ENCODE data around the gene PRG2.

The PRG2 gene, protein sequence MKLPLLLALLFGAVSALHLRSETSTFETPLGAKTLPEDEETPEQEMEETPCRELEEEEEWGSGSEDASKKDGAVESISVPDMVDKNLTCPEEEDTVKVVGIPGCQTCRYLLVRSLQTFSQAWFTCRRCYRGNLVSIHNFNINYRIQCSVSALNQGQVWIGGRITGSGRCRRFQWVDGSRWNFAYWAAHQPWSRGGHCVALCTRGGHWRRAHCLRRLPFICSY

DNA sequence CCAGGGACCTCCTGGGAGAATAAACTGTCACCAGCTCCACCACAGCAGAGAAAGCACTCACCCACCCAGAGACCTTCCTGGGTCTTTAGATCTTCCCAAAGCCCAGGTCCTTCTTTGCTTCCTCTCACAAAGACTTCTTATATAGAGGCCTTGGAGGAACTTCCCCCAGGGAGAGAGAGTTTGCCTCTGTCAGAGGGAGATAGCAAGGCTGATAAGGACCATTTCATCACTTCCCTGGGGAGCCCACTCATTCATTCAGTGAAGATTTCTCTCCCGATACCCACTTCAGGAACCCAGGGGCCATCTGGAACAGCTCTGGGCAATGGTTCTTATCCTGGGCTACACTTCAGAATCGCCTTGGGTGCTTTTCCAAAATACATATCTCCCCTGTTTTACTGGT is at the start of gene PRG2:
TSS of gene PRG2 (minus strand) at position 116 of the 400 bp plus-strand sequence. CDS start 706 bp downstream, outside the sequence.
- no peak for TF ChIP-seq ZNF274 (IDR thresholded peaks at IDR 0.05; ENCODE audit: low read depth, low read length)
- H3K4me3 ChIP-seq (ENCODE audit: low read length) = no peak within 1 kb of the TSS

DNA sequence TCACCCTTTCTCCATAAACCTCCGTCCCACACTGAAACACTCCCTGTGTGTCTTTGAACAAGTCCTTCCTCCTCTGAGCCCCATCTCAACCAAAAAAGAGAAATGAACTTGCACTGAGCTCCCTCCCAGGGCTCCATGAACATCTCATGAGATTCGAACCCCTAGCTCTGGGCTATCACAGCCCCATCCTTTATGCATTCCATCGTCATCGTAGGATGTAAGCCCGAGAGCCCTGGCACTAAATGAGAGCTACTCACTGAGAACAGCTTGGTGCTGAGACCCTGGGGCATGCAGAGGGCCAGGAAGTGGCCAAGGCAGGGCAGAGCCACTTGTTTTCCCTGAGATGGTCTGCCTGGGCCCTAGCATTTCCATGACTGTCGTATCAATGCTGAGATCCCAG is 49.3 kb upstream of the PRG2 start:
- no peak overlapping the region for H3K4me3 ChIP-seq (ENCODE audit: low read length)
- no peak for TF ChIP-seq ZNF274 (IDR thresholded peaks at IDR 0.05; ENCODE audit: low read depth, low read length)

DNA sequence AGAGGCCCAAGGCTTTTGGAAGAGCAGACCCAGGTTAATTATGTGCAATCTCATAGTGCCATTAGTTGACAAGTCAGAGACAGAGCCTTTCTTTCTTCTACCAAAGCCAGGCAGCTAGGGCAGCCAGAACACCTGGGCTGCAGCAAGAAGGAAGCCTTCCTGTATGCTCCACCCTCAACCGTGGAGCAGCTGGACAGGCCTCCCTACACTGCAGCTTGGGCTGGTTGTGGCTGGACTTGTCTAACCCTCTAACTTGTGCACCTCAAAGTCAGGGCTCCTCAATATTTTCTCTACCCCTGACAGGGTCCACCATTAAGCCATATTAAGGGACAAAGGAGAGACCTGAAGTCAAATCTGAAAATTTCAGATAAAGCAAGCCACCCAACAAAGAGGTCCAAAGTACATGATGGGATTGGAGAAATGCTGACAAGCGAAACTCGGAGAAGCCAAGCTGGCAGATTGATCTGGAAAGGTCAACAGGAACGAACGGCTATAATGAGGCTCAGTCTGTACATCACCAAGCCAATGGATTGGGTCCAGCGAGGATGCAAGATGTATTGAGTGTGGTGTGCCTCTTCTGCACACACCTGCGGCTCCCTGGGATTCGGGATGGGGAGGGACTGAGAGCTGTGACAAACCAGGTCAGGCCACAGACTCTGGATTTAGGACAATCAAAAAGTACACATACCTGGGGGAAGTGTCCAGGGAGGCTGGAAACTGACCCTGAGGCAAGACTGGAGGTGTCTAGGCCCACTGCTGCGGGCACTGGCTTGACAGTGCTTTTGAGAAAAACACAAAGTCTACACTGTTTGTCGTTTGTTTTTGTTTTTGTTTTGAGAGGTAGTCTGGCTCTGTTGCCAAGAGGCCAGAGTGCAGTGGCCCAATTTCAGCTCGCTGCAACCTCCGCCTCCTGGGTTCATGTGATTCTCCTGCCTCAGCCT is 48.2 kb upstream of the PRG2 start:
- no peak for TF ChIP-seq ZNF274 (IDR thresholded peaks at IDR 0.05; ENCODE audit: low read depth, low read length)

DNA sequence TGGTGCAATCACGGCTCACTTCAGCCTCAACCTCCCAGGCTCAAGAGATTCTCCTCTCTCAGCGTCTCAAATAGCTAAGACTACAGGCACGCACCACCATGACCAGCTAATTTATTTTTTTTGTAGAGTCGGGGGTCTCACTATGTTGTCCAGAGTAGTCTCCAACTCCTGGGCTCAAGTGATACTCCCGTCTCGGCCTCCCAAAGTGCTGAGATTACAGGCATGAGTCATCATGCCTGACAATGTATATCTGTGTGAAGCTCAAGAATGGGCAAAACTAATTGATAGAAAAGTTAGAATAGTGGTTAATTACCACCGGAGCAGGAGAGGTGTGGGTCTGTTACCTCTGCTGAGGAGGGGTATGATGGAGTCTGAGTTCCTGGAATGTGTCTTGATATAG is 45.6 kb upstream of the PRG2 start:
- no peak overlapping the region for H3K4me3 ChIP-seq (ENCODE audit: low read length)
- no peak for TF ChIP-seq ZNF274 (IDR thresholded peaks at IDR 0.05; ENCODE audit: low read depth, low read length)

More for the DNA sequence above, 48.2 kb upstream of the PRG2 start:
- no peak overlapping the region for H3K4me3 ChIP-seq (ENCODE audit: low read length)

DNA sequence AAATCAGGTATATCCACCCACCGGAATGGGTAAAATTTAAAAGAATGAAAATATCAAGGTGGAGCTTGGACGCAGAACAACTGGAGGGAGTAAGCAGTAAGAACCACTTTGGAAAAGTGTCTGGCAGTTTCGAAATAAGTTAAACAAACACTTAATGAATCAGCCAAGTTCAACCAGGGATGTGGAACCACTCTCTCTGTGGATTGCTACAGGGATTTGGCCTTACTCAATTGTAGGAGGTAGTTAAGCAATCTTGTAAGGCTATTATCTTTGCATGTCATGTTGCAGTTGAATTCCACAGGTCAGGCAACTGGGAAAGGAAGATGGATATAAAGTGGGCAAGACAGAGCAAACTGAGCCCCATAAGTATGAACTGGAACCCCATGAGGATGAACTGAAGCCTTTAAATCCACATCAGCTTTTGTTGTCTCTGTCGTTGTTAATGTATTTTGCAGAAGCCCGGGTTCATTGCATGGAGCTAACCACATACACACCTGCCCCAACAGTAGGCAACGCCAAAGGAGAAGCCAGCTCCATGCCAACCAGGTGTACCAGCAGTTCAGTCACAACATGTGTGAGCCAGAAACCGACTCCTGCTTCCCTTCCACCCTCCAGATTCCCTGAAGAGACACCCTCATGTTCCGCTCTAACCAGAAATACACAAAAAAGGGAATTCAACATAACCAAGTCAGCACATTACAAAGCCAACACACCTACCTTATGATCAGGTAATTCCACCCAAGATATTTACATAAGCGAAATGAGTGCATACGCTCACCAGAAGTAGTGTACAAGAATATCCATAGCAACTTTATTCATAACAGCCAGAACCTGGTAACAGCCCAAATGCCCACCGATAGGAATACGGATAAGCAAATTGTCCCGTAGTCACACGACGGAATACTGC is 44.4 kb upstream of the PRG2 start:
- TF ChIP-seq ZNF274 (IDR thresholded peaks at IDR 0.05; ENCODE audit: low read depth, low read length) = no peak
- no peak overlapping the region for H3K4me3 ChIP-seq (ENCODE audit: low read length)

DNA sequence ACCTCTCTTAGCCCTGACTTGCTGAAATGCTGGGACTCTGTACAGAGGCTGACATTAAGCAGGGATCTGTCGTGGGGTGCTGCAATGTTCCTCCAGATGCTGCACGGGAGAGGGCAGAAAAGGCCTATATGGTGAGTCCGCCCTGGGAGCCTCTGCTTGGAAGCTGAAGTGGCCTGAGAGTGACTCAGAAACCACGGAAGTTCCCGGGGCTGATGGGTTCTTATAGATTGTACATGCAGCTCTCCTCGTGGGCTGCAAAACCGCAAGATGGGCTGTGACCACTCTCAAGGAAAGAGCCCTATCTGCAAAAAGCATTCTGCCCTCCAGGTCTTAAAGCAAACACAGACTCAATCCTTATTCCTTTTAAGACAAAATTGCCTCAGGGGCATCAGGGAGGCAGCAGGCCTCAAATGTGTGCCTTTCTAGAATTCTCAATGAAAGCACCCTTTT is 42.3 kb upstream of the PRG2 start:
- no peak for TF ChIP-seq ZNF274 (IDR thresholded peaks at IDR 0.05; ENCODE audit: low read depth, low read length)
- H3K4me3 ChIP-seq (ENCODE audit: low read length) = no peak overlapping the region

DNA sequence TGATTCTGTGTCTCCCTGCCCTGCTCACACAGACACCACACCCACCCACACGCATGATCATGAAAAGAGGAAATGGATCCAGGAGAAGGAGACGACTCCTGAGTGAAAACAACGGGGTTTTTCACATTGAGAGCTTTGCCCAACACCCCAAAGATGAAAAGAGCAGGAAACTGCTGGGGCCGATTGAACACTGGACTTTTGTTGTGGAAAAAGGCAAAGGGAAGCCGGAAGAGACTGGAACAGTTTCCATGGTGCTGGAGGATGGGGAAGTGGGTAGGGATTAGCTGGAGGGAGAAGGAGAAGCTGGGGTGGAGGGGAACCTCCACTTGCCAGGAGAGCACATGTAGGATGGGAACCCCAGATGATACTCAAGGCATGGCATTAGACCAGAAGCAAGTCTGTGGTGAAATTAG is 41.7 kb upstream of the PRG2 start:
- TF ChIP-seq ZNF274 (IDR thresholded peaks at IDR 0.05; ENCODE audit: low read depth, low read length) = no peak
- no peak overlapping the region for H3K4me3 ChIP-seq (ENCODE audit: low read length)

DNA sequence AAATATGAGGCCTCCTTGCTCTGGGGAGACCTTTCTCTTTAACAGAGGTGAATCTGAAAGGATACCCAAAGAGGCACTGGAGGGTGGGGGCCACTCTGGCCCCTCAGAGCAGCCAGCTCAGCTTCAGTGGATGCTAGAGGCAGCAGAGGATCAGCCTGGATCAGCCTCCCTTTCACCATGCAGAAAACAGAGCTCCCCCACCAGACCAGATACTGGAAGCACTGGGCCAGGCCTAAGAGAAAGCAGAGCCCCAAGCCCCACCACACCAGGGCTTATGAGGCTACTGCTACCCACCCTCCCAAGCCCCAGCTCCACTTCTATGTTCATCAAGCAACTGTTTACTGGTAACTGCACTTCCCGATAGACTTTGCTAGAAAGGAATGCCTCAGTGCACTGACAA is 40.5 kb upstream of the PRG2 start:
- TF ChIP-seq ZNF274 (IDR thresholded peaks at IDR 0.05; ENCODE audit: low read depth, low read length) = no peak
- H3K4me3 ChIP-seq (ENCODE audit: low read length) = no peak overlapping the region

DNA sequence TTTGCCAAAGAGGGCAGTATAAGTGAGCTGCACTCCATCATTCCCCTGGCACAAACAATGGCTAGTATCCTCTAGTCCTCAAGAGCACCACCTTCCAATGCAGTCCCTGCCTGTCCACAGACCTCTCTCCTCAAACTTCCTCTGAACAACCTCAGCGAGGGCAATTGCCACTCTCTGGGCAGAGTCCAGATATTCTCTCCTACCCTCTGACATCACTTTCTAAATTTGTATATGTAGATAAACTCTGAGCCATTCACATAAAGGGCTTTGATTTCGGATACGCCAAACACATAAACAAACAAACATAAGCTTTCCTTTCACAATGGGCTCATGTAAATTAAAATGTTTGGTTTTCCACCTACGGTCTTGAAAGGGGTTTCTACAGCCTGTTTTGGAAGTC is 39.5 kb upstream of the PRG2 start:
- H3K4me3 ChIP-seq (ENCODE audit: low read length) = no peak overlapping the region
- TF ChIP-seq ZNF274 (IDR thresholded peaks at IDR 0.05; ENCODE audit: low read depth, low read length) = no peak

DNA sequence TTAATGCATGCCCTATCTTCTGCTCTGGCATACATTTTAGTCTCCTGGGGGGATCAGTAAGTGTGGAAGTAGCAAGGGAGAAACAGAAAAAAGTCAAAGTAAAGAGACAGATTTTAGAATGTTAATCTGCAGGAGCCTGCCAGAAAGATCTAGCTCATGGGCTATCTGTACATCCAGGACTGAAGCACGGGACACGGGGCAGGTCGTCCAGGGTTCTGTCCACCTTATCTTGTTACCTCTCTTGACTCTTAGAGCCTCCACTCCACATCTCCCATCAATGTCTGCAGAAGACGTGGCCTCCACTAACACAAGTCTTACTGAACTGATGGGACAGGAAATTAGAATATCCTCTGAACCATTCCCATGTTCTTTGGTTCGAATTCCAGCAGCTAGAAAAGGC is 38.2 kb upstream of the PRG2 start:
- TF ChIP-seq ZNF274 (IDR thresholded peaks at IDR 0.05; ENCODE audit: low read depth, low read length) = no peak
- no peak overlapping the region for H3K4me3 ChIP-seq (ENCODE audit: low read length)

DNA sequence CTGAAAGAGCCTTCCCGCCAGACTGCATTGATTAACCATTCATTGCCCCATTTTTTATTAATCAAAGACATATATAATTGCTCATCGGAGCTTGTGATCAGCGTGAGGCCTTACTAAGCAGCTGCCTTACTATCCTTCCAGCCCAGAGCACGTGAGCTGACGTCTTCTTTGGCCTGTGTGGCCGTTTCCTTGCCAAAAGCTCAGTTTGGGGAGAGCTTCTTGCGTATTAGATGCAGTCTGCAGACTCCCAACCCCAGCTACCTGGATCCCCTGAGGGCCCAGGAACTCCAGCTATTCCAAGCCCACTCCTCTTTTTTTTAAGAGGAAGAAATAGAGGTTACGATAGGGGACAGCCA is 37.3 kb upstream of the PRG2 start:
- no peak for TF ChIP-seq ZNF274 (IDR thresholded peaks at IDR 0.05; ENCODE audit: low read depth, low read length)
- H3K4me3 ChIP-seq (ENCODE audit: low read length) = no peak overlapping the region

DNA sequence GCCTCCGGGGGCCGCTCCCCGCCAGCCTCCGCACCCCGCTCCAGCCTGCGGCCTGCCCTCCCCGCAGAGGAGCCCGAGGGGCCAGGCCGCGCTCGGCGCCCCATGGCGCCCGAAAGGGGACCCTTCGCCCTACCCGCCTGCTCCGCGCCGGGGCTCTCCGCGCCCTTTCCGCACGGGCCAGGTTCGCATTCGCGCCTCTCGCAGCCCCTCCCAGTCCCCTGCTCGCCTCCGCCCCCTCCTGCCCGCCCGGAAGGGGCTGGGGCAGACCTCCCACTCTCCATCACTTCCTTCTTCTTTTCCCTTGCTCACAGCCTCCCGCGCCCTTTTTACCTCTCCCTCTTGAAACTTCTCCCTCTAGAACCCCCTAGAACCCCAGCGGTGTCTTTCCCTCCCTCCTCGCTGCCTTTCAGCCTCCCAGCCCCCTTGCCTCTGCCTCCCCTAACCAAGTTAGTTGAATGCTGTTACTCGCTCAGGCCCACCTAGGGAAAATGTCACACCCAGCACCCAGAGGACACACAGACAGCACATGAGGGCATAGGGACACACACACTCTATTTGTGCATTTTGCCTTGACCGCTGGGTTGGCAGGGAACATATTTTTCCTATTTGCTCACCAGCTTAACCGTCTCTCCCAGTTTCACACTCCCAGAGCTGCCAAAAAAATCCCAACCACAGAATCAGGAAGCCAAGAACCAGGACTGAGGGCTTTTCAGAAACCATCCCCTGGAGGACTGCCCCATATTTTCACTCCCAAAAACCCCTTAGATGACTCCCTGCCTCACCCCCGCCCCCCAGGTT is 36.7 kb upstream of the PRG2 start, which contains the start of gene SLC43A3:
TSS of gene SLC43A3 (minus strand) at position 193 of the 798 bp plus-strand sequence. CDS start 949 bp downstream, outside the sequence.
- TF ChIP-seq ZNF274 (IDR thresholded peaks at IDR 0.05; ENCODE audit: low read depth, low read length) = no peak
- peak within 1 kb of the TSS; percentile 80 for H3K4me3 ChIP-seq (ENCODE audit: low read length)

DNA sequence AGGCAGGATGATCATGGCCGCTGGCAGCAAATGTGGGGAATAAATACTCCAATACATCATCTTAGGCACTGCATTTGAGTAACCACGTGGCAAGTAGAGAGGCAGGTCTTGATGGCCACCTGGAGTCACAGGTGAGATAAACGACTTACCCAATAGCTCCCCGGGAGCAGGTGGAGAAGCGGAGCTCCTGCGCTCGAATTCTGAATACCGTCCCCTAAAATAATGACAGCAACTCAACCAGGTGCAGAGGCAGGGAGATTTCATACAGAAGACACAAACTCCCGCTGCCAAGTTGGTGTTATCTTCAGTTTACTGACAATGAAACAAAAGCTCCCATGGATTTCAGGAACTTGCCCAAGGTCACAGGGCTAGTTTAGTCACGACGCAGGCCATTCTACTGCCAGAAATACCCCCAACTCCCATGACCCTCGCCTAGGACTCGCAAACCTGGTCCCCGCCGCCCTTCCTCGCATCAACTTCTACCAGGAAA is 36.0 kb upstream of the PRG2 start:
- TF ChIP-seq ZNF274 (IDR thresholded peaks at IDR 0.05; ENCODE audit: low read depth, low read length) = no peak
- H3K4me3 ChIP-seq (ENCODE audit: low read length) = peak overlapping the region; percentile 80
